ENCODE results near the gene GRIA1. TPM values are rescaled to one million over a fixed set of nuclear protein-coding genes. Genes with fewer than 3 reads are reported as not detected.
"Not testable (repeated sequence)": the region's sequence is repeated elsewhere in the genome, so short reads cannot be mapped to it uniquely, and the experiment has no call there.

The GRIA1 gene
- total RNA-seq, 1 donor from 2014 or later = not detected

DNA sequence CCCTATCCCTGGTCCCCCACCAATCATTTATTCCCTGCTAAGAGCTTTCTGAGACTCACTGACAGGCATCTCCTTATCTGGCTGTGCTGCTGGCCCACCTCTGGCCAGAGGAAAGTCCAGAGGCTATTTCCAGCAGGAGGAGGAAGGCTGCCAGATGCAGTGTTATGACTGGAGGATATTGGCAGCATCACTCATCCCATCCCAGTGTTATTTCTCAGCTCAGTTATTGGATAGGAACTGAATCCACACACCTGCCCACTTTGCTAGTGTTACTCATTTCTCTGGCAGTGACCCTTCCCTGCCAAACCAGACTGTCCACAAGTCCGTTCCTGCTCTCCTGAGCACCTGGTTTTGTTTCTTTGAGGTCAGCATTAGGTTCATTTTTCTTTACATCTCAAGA lies 228.2 kb downstream of the GRIA1 start:
- no peak for DNase-seq (ENCODE audit: low spot score)

DNA sequence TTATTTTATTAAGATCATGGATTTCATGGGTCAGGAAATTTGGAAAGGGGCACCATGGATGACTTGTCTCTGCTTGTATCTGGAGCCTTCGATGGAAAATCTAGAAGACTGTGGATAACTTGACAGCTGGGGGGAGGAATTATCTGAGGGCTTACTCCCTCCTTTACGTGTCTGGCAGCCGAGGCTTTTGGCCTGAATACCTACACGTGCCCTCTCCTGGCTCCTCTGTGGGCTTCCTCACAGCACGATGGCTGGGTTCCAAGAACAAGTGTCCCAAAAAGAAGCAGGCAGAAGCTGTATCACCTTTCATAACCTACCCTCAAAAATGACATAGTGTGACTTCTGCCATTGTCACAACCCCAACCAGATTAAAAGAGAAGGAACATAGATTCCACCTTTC lies 228.9 kb downstream of the GRIA1 start:
- DNase-seq (ENCODE audit: low spot score) = no peak

DNA sequence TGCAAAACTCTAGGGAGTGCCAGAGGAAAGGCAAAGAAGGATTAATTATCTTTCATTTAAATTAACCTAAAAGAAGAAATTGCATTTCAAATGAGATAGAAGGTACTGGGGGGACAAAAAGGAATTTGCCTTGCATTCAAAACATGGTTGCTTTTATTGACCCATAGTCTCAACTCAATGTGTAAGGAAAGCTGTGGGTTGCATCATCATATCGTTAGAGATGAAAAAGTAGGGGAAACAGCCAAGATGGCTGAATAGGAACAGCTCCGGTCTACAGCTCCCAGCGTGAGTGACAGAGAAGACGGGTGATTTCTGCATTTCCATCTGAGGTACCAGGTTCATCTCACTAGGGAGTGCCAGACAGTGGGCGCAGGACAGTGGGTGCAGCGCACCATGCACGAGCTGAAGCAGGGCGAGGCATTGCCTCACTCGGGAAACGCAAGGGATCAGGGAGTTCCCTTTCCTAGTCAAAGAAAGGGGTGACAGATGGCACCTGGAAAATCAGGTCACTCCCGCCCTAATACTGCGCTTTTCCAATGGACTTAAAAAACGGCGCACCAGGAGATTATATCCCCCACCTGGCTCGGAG lies 232.6 kb downstream of the GRIA1 start:
- DNase-seq (ENCODE audit: low spot score) = not testable (repeated sequence)

DNA sequence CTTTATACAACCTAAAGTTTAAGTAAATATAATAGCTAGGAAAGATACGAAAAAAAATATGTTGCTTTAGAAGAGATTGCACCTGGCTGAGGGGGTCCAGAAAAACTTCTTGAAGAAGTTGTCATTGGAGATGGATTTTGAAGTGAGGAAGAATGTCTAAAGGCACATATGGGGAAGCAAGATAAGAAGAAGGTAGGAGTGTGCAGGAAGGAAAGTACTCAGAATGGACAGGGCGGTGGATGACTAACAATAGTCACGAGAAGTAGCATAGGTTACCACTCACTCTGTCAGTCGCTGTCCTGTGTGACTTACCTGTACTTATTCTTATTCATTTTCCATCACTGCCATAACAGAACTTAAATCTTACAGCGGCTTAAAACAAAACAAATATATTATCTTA lies 251.6 kb downstream of the GRIA1 start:
- DNase-seq (ENCODE audit: low spot score) = no peak

DNA sequence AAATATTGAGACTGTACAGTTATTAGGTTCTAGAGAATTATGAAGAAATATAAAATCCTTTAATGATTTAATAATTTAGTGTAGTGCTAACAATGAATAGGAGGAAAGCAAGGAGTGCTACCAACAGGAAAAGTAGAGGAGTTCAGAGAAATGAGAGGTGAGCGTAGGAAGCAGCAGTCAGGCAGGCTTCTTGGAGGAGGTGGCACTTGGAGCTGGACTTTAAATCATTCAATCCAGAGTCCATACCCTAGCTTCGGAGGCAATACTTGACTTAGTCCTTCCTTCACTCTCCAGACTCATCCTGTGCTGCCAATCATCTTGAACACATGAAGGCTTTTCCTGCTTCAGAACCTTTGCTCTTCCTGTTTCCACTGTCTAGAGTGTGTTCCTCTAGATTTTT lies 254.3 kb downstream of the GRIA1 start:
- DNase-seq (ENCODE audit: low spot score) = no peak

DNA sequence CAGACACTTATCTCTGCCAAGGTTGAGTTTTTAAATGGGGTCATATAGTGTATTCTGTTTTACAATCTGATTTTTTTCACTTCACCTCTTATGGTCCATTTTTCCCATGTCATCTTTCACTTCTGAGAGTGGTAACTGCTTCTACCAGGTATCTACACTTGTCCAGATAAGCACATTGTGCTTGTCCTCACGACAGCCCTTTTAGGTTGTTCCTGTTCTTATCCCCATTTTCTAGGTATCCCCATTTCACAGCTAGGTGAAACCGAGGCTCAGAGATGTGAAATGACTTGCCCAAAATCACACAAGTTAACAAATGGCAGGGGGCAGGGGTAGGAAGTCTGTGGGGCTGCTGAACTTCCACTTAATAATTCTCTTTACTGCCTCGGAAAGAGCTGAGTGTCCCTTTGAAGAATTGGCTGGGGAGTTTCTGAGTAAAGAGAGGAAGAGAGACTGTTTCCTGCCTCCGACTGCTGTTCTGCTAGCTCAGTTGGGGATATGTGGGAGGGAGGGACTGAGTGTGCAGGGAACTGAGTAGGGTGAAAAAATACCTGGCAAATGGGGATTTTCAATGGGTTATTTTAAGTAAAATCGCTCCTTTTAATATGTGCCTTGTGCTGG lies 255.4 kb downstream of the GRIA1 start:
- DNase-seq (ENCODE audit: low spot score) = no peak

DNA sequence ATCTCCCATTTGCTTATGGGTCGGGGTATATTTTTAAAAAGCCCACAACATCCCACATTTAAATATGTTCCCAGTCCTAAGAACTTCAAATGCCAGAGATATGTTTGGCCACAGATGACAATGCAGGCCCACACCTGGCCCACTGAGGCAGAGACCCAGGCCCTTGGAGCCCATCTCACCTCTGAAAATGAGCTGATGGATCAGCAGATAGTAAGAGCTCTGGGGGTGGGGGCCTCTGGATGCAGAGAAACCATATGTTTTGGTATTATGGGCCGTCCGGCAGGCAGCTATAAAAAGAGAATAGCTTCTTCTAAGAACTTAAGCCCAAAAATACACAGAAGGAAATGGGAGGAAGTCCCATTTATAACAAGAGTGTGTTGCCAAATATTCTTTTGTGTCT lies 256.0 kb downstream of the GRIA1 start:
- DNase-seq (ENCODE audit: low spot score) = no peak

DNA sequence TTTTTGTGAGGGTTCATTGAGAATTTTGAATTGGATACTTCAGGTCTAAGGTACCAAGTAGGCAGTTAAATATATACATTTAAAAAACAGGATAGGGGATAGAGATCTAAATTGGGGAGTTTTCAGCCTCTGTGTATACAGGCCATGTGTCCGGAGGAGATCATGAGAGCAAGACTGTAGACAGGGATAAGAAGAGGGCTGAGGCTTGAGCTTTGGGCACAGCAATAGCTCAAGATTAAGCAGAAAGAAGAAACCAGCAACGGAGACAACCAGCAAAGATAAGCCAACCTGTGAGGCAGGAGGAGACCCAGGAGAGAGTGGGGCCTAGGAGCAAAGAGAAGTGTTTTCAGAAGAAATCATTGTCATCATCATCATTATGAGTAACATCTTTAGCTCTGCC lies 258.4 kb downstream of the GRIA1 start:
- no peak for DNase-seq (ENCODE audit: low spot score)

DNA sequence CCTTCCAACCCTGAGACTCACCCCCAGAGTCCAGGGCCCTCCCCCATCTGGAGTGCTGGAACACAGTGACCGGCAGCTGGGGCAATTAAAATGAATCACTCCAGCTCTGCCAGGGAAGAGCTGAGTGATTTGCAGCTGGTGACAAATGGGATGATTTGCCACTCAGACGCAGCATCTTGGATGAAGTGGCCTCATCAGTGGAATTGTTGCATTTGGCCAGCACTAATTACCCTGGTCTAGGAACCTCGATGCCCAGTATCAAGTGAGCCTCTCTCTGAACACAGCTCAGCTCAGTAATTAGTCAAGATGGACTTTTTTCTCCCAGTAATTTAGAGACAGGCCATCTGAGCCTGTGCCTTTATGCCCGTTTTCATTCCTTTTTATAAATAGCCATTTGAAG lies 259.5 kb downstream of the GRIA1 start:
- no peak for DNase-seq (ENCODE audit: low spot score)

DNA sequence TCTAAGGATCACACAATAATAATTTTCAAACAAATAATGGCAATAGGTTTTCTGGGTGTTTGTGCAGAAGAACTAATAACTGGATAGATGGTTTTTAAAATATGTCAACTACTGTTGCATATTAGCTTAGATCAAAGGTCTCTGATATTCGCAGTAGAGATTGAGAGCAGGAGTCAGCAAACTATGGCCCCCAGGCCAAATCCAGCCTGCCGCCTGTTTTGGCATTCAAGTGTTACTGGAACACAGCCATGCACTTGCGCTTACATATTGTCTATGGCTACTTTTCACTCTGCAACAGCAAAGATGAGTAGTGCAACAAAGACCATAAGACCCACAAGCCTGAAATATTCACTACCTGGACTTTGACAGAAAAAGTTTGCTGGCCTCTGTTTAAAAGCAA lies 260.8 kb downstream of the GRIA1 start:
- no peak for DNase-seq (ENCODE audit: low spot score)

DNA sequence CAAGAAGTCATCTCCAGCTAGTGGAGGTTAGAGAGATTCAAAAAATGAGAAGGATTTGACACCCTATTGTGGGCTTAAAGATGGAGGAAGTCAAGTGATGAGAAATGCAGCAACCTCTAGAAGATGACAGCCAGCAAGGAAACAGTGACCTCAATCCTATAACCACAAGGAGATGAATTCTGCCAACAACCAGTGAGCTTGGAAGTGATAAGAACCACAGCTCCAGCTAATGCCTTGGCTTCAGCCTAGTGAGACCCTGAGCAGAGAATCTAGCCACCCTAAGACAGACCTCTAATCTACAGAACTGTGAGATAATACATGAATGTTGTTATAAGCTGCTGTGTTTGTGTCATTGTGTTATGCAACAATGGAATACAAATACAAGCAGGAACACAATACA lies 262.4 kb downstream of the GRIA1 start:
- no peak for DNase-seq (ENCODE audit: low spot score)

DNA sequence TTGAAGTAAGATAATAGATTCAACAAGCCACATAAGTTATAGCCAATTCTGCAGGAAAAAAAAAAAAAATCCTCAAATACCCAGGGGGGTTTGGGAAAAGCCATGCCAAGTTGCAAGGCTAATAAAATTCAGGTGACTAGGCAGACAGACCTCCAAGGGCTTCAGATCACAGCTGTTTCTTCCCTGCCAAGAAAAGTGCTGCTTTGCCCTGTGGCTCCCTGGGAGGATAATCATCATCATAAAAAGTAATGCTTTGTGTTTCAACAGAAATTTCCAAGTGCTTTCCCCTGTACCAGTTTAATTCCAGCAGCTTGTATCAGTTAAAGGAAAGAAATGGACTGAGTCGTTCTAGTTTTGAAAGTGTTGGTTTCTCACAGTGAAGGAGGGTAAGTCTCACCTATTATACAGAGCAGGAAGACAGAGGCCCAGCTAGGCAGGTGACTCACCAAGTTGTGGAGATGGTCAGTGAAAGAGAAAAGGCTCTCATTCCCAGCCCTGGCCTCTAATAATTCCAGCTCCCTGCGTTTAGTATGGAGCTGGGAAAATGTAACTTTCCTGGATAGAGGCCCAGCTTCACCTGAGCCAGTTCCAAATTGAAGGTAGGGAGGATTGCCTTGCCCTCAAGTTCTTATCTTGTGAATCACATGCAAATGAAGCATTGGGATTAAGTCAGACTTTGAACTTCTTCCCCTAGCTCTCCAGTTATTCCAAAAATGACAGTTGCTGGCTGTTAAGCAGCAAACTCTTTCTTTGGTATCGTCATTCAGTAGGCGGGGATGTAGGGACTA lies 263.4 kb downstream of the GRIA1 start:
- DNase-seq (ENCODE audit: low spot score) = no peak

DNA sequence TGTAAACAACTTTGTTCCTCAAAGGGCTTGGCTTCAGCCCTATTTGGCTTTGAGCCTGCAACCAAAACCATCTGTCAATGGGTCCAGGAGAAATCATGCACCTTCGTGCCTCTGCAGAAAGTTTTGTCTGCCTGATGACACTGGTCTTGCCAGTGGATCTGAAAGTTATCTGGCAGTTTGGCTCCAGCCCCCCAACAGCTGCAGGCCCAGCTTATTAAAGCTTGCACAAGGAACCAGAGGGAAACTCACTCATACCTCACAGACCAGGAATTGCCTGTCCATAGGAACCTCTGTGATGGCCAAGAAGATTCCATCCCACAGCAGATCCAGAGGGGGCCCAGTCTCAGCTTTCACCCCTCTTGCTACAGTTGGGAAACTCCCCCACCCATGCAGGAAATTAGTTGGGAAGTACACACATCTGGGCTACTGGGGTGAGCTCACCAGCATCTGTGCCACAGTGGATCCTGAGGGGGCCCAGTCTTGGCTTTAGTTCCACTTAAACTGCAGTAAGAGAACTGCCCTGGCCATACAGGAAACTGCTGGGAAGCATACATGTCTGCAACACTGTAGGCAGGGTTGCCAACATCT lies 265.5 kb downstream of the GRIA1 start:
- no peak for DNase-seq (ENCODE audit: low spot score)

DNA sequence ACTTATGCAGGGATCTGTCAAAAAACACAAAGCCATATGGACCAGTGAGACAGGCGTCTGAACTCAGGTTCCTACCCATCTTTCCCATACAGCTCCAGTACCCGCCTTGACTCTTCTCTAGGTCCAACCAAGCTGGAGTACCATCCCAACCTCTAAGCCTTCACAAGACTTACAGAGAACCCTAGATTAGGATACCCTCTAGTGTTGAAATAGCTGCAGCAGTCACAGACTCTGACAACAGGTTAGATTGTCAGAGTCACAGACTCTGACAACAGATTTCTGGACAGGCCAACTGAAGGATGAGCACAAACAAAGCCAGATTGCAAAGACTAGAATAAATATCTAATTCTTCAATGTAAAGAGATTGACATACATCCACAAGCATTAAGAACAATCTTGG lies 266.1 kb downstream of the GRIA1 start:
- no peak for DNase-seq (ENCODE audit: low spot score)

DNA sequence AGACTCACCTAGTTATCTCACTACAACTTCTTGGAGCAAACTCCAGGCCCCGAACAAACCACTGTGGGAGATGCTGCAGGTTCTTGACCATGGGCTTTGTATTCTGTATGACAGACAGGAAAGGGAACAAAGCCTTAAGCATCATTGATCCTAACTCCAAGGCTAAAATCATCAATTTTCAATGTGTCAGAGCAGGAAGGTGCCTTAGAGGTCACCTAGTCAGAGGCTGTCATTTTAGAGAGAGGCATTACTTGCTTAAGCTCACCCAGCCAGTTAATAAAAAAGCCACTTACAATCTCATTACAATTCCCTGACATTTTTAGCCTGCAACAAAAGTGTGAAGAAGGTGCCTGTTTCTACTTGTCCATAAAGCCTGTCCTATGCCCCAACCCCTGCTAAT lies 275.5 kb downstream of the GRIA1 start:
- DNase-seq (ENCODE audit: low spot score) = no peak

DNA sequence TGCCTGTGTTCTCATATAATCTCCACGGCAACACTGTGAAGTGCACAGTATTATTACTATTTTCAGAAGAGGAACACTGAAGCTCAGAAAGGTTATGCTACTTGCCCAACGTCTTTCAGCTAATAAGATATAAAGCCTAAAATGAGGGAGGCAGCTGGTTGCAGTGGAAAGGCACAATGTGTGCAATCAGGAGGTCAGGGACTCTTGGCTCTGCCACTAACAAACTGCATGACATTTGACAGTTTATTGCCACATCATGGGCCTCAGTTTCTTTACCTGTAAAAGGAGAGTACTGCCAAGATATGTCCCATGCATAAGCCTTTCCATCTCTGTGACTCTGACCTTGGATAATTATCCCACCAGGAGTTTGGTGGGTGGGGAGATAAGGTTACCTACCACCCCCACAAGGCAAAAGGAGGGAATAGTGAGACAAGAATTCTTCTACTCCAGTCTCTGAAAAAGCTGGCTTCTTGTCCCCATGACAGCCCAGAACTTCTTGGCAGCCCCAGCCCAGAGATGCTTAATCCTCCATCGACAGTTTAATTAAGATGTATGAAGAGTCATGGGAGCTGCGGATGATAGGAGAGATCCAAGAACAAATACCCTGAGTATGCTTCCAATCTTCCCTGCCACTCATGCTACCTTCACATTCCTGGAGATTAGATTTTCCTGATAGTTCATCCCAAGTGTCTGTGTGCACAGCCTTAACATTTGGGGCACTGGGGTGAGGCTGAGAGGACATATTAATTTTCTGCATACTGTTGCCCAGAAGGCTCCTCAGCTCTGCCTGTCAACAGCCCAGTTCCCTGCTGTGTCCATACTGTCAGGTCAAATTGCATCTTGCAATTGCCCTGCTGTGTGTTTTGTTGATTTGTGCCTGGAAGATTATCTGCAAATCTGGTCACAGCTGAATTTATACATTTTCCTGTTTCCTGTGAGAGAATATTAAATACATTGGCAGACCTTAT lies 277.0 kb downstream of the GRIA1 start:
- DNase-seq (ENCODE audit: low spot score) = no peak

DNA sequence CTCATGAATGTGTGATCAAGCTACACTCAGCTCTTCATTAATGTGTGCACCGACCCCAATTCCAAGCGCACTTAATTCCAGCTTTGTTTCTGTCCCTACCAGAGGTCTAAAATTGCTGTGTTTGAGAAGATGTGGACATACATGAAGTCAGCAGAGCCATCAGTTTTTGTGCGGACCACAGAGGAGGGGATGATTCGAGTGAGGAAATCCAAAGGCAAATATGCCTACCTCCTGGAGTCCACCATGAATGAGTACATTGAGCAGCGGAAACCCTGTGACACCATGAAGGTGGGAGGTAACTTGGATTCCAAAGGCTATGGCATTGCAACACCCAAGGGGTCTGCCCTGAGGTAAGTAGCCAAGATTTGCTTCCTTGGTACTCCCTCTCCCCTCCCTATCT lies 279.6 kb downstream of the GRIA1 start:
- DNase-seq (ENCODE audit: low spot score) = no peak

DNA sequence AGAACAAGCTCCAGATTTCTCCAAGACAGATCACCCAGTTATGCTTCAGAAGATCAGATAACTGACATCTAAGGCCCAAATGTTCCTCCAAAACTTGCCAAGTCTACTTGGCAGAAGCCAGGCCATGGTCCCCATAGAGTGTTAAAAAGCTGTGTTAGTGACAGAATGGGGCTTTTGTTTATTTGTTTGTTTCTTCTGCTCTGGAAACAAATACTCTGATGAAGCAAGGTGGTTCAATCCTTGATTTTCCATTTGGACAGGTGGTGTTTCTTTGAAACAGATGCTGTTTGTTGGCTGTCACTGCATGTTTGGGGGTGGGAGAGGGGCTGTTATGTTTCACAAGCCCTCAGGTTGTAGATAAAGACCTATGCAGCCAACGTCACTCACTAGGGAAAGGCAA lies 284.2 kb downstream of the GRIA1 start:
- no peak for DNase-seq (ENCODE audit: low spot score)

DNA sequence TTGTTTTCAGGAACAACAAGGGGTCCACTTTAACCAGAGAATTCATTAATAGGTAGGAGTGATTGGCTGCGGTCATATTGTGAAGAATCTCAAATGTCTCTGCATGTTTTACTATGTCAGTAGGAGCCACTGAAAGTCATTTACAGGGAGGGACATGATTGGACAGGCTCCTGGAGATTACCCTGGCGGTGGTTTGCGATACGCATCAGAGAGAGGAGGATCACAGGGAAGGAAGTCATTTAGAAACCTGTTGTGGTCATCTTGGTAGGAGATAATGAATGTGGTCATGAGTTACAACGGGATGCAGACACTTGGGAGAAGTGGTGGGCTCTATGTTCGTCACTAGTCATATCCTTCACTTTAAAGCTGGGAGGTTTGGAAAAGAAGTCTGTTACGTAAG lies 285.5 kb downstream of the GRIA1 start:
- DNase-seq (ENCODE audit: low spot score) = no peak

DNA sequence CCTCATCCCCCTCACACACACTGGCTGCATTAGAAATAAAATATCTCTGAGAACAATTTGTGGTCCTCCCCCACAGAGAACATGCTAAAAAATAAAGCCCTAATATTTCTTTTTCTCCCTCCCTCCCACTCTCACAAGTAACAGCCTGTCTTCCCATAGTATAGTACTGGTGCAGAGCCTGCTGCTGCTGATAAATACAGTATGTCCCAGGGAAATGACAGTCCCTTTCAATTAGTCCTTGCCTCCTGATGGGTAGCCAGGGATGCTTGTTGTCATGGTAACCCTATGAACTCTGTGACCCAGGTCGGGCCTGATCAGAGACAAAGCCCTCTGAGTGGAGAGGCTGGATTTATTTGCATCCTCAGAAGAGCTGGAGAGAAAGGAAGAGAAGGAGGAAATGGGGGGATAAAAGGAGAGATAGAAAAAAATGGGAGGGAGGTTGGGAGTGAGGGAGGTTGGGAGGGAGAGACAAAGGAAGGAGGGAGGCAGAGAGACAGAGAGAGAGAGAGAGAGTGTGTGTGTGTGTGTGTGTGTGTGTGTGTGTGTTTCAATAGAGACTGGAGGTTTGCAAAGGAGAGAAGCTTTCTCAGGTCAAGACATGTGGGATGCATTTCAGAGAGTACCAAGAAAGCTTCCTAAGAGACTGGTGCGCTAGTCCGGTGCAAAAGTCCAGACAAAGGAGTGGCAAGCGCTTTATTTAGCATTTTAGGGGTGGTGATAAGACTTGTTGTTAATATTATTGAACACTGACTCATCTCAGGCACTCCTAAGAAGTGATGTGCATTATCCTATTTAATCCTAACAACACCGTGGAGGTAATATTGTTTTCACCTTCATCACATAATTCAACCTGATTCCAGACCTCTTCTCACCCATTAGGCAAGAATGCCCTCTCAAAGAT lies 287.5 kb downstream of the GRIA1 start:
- DNase-seq (ENCODE audit: low spot score) = no peak

DNA sequence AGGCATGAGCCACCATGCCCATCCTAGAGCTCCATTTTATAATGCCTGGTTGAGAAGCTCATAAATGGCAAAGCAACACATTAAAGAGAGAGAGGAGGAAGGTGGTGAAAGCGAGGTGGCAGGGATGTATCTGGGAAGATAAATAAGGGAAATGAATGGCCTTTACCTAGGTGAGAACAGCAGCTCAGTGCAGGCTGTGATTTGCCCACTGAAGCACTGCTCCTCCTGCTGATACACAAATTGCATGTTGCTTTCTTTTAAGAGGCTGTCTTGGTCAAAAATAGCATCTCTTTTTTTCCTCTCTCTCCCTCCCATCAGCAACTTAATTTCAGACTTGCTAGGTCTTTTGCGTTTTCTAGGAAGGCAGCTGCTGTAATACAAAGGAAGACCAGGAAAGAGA lies 289.4 kb downstream of the GRIA1 start:
- DNase-seq (ENCODE audit: low spot score) = no peak

All from ureter (tissue), 1 donor.